K562 (cell line): ENCODE measurements around the gene SGMS1. TPM values are rescaled to one million over a fixed set of nuclear protein-coding genes. Genes with fewer than 3 reads are reported as not detected.
A peak's percentile ranks its signal among the peaks of the same experiment; 100 is the strongest.

Experiments used
- ATAC-seq: fragments of 200-7000 bp; cut with Tn5 transposase; 3 replicates; pipeline ENCODE4 v1.9.1; 2020; ENCODE audit warnings: moderate library complexity
- BruUV-seq: library from RNA; stranded (reverse); fragments of 400-500 nt; replicated peaks from 2 replicates; lab custom pipeline; 2021; lab: Mats Ljungman, UMichigan
- CTCF ChIA-PET: fragments of 300-600 bp; formaldehyde crosslinking; extraction: SDS; loops from one replicate; lab custom pipeline; 2021; ENCODE audit warnings: low intra/inter-chr PET ratio; lab: Yijun Ruan, JAX
- POLR2A ChIA-PET: fragments of 300-600, 350-650 bp; sonication (Branson Sonifier 250); formaldehyde crosslinking; extraction: SDS; loops from one replicate; lab custom pipeline; 2021; ENCODE audit warnings: antibody characterized with exemption, inconsistent platforms; lab: Yijun Ruan, JAX
- DNase-seq, 4 experiments: peaks; one replicate each; pipeline versions ENCODE4 v3.0.0 to v3.0.0-alpha.2; 2011 to 2018; ENCODE audit warnings: low spot score in 3 of 4, mixed read lengths in 3 of 4; ENCODE audit errors: extremely low read depth in 1 of 4
- FAIRE-seq: peaks from 2 replicates; lab custom pipeline; 2011; peaks lifted over from hg19 to GRCh38; lab: Jason Lieb, UNC
- H2AFZ ChIP-seq: 2 replicates; pipeline ENCODE4 v1.6.0; 2011; ENCODE audit warnings: low read depth, low read length, control low read depth, inconsistent platforms
- H3K27ac ChIP-seq: fragments of 200-600 bp; 3 replicates; pipeline ENCODE4 v1.8.0; 2011; ENCODE audit warnings: low read depth, mild to moderate bottlenecking, control low read depth, inconsistent platforms, low read length, moderate library complexity, mixed read lengths; ENCODE audit errors: extremely low read depth
- H3K27me3 ChIP-seq, 2 experiments: fragments of 300-600 bp in 1 of 2; 2 replicates in 1 of 2; 3 replicates in 1 of 2; pipeline versions ENCODE4 v1.6.0 to v1.8.0; 2011; ENCODE audit warnings: inconsistent platforms in 2 of 2, low read length in 2 of 2, mild to moderate bottlenecking in 1 of 2, mixed read lengths in 1 of 2, moderate library complexity in 1 of 2; ENCODE audit not compliant: control insufficient read depth in 2 of 2, insufficient read depth in 2 of 2
- H3K36me3 ChIP-seq: fragments of 300-600 bp; 3 replicates; pipeline ENCODE4 v1.8.0; 2011; ENCODE audit warnings: mild to moderate bottlenecking, low read length, inconsistent platforms; ENCODE audit not compliant: control insufficient read depth, insufficient read depth
- H3K4me1 ChIP-seq, 2 experiments: fragments of 200-600 bp in 1 of 2; replicated peaks in 1 of 2; 2 replicates in 1 of 2; 3 replicates in 1 of 2; pipeline versions ENCODE4 v1.5.1 to v1.8.0; 2011; ENCODE audit warnings: inconsistent platforms in 2 of 2, low read length in 2 of 2, mild to moderate bottlenecking in 1 of 2, mixed read lengths in 1 of 2, moderate library complexity in 1 of 2; ENCODE audit not compliant: control insufficient read depth in 2 of 2, insufficient read depth in 2 of 2
- H3K4me2 ChIP-seq: 2 replicates; pipeline ENCODE4 v1.6.1; 2011; ENCODE audit warnings: low read length, control low read depth, inconsistent platforms, mixed read lengths; ENCODE audit not compliant: insufficient read depth
- H3K4me3 ChIP-seq: fragments of 200-600 bp; sonication (generic), shearing (Covaris generic); 2 replicates; pipeline ENCODE4 v1.5.1; 2016; ENCODE audit warnings: control low read depth, inconsistent platforms
- H3K79me2 ChIP-seq: fragments of 200-600 bp; 3 replicates; pipeline ENCODE4 v1.8.0; 2011; ENCODE audit warnings: low read length, inconsistent platforms; ENCODE audit not compliant: control insufficient read depth, insufficient read depth
- H3K9ac ChIP-seq, 2 experiments: 2 replicates each; pipeline versions ENCODE4 v1.6.0 to v1.6.1; 2011; ENCODE audit warnings: low read depth in 2 of 2, low read length in 2 of 2, control low read depth in 1 of 2, inconsistent platforms in 1 of 2, mild to moderate bottlenecking in 1 of 2, mixed read lengths in 1 of 2; ENCODE audit not compliant: insufficient read depth in 1 of 2
- H3K9me1 ChIP-seq: one replicate; pipeline ENCODE4 v1.6.0; 2011; ENCODE audit warnings: inconsistent platforms, mild to moderate bottlenecking, low read length, moderate library complexity; ENCODE audit not compliant: control insufficient read depth, insufficient read depth
- H3K9me3 ChIP-seq: replicated peaks from 2 replicates; pipeline ENCODE4 v1.5.1; 2011; ENCODE audit warnings: low read depth, low read length, inconsistent platforms; ENCODE audit not compliant: control insufficient read depth, insufficient read depth
- H4K20me1 ChIP-seq: replicated peaks from 2 replicates; pipeline ENCODE4 v1.6.1; 2011; ENCODE audit warnings: low read length, inconsistent platforms, mixed read lengths; ENCODE audit not compliant: control insufficient read depth, insufficient read depth
- ATF7 ChIP-seq: fragments of 450-650 bp; IDR thresholded peaks from 2 replicates; pipeline ENCODE4 v1.7.1; 2014; ENCODE audit warnings: mild to moderate bottlenecking, moderate library complexity
- CBX2 ChIP-seq: fragments of 200-600 bp; sonication (generic); IDR thresholded peaks from one replicate; pipeline ENCODE4 v1.6.1; 2012; ENCODE audit warnings: mild to moderate bottlenecking, low read length, inconsistent platforms; ENCODE audit not compliant: insufficient read depth, poor library complexity, severe bottlenecking
- GATA2 ChIP-seq: sonication (generic); formaldehyde crosslinking; IDR thresholded peaks from 2 replicates; pipeline ENCODE4 v1.4.0; 2020; ENCODE audit warnings: mild to moderate bottlenecking, missing genetic modification reagents
- HLTF ChIP-seq: fragments of 450-650 bp; IDR thresholded peaks from 2 replicates; pipeline ENCODE4 v1.6.1; 2016
- KDM1A ChIP-seq, 2 experiments: fragments of 450-650 bp; IDR thresholded peaks; 2 replicates each; pipeline ENCODE4 v1.6.1; 2016; ENCODE audit warnings: mild to moderate bottlenecking in 2 of 2
- RAD21 ChIP-seq, 2 experiments: fragments of 250-450 bp in 1 of 2; fragments of 450-650 bp in 1 of 2; sonication (Bioruptor Pico) in 1 of 2; formaldehyde crosslinking in 1 of 2; IDR thresholded peaks in 1 of 2; conservative IDR thresholded peaks in 1 of 2; 2 replicates each; pipeline versions ENCODE4 v1.4.0 to v1.8.0; 2020 to 2022; ENCODE audit warnings: mild to moderate bottlenecking in 2 of 2, moderate library complexity in 1 of 2
- TEAD1 ChIP-seq, 2 experiments: fragments of 450-650 bp in 1 of 2; sonication (generic) in 1 of 2; formaldehyde crosslinking; IDR thresholded peaks; 2 replicates each; pipeline versions ENCODE4 v1.4.0 to v1.8.0; 2020 to 2022; ENCODE audit warnings: mild to moderate bottlenecking in 2 of 2, missing genetic modification reagents in 1 of 2
- ZFP30 ChIP-seq: fragments of 250-450 bp; sonication (Bioruptor Pico); IDR thresholded peaks from 2 replicates; pipeline ENCODE4 v1.8.0; 2022; ENCODE audit warnings: moderate library complexity, mild to moderate bottlenecking, inconsistent platforms, borderline replicate concordance
- WGBS: fragments of 100-300 bp; shearing (Covaris generic); methylation state at CpG from one replicate; pipeline ENCODE4 v1.1.6; 2016; ENCODE audit warnings: low coverage, mixed read lengths; ENCODE audit not compliant: insufficient coverage; ENCODE audit errors: missing lambda C conversion rate; 5-methylcytosine and 5-hydroxymethylcytosine counted together
- in situ Hi-C: fragments of 300-500 bp; cut with MboI; formaldehyde crosslinking; loops from 4 replicates; pipeline ENCODE4 v1.15.0; 2018; ENCODE audit warnings: inconsistent platforms, mixed read lengths
- intact Hi-C: fragments of 100-400 bp; cut with micrococcal nuclease; formaldehyde crosslinking; loops from 2 replicates; pipeline ENCODE4 v1.14.2; 2022
- polyA plus RNA-seq, 8 experiments: library from polyadenylated mRNA; depleted of rRNA in 4 of 8; stranded (reverse) in 5 of 8; unstranded in 3 of 8; fragments of >200 nt; fragmentation: Nextera tagmentation in 2 of 8; fragmentation: Illumina TruSeq in 1 of 8; extraction: Ambion mirVana in 2 of 8; extraction: Trizol in 1 of 8; gene quantifications; 2 replicates each; pipeline versions ENCODE4 v1.2.1 to v1.2.3, GENCODE V29; 2011 to 2014; ENCODE audit warnings: inconsistent platforms in 1 of 8, missing spikeins in 1 of 8
- total RNA-seq, 7 experiments: library from RNA; depleted of rRNA in 6 of 7; stranded (reverse); fragments of >200 nt in 6 of 7; fragmentation: Illumina TruSeq in 2 of 7; extraction: Trizol in 2 of 7; gene quantifications; 2 replicates each; pipeline versions ENCODE4 v1.2.1 to v1.2.3, GENCODE V29; 2011 to 2021; ENCODE audit warnings: low replicate concordance in 1 of 7
- TF ChIP-seq, protein P1 (sequence below): sonication (generic); formaldehyde crosslinking; IDR thresholded peaks from 2 replicates; pipeline ENCODE4 v1.8.1; 2023; ENCODE audit warnings: mild to moderate bottlenecking, missing genetic modification reagents

SGMS1 gene
- total and polyA plus RNA-seq, 9 of the 15 experiments (the other 6 are each of a cell fraction or from before 2014, with no cell fraction given): 22.6 to 232 (median 82.2) TPM

DNA sequence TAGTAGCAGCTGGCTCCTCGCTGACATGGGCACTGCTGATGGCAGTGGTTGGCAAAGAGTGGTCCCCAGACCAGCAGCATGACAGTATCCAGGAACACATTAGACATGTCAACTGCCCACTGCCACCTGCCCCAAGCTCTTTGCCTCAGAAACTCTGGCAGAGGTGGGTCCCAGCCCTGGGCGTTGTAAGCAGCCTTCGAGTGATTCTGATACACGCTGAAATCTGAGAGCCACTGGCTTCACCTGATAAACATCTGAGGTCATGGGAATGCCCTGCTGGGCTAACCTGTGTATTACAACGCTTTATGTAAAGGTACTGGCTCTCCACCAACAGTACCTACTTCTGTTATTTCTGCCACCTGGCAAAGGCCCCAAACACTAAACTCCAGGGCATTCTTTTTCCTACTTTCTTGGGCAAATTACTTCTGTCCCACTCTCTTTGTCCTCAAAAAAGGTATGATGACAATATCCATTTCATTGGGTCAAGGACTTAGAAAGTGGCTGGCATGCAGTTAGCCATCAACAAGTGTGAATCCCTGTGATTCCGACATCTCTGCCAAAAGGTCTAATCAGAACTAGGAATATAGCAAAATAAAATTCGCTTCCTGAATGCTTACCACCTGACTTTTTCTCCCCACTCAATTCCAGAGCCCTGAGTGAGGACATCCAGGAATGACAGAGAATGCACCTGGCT is 9.2 kb downstream of the SGMS1 start:
- 35% methylated on average over 7 of the region's 7 CpGs for WGBS
- POLR2A ChIA-PET: interaction anchor here (1.2 to 1.6 kb wide), 2 partner anchors 9 to 22 kb away, joined by 3 to 5 read pairs; no protein-coding TSS in a partner anchor
- peaks cover 8% of the 10 kb centered on the region for H3K36me3 ChIP-seq
- no peaks in the 10 kb centered on the region for H3K9me3 ChIP-seq
- ATAC-seq (peak; percentile 76), DNase-seq (peak; percentile 60 to 69 (median 63)), FAIRE-seq (peak; percentile 59)
- intact Hi-C loops (no loop called here), in situ Hi-C loops (no loop called here)
- no peak overlapping the region for H3K4me3 ChIP-seq
- H3K9me1 ChIP-seq: peaks cover 4% of the 10 kb centered on the region
- peaks cover 21% of the 10 kb centered on the region for H4K20me1 ChIP-seq
- peaks cover 7 to 33% of the 10 kb centered on the region in 2 experiments; a peak in 4 of 5 replicates for H3K4me1 ChIP-seq
- CTCF ChIA-PET: no interaction called here
- no peaks in the 10 kb centered on the region for H3K27me3 ChIP-seq
- no TSS peak for BruUV-seq
- H3K9ac ChIP-seq: no peak overlapping the region
- H3K79me2 ChIP-seq: peaks cover 100% of the 10 kb centered on the region
- H3K27ac ChIP-seq: no peak overlapping the region
- no peak overlapping the region for H2AFZ ChIP-seq
- no peak overlapping the region for H3K4me2 ChIP-seq
- TF ChIP-seq GATA2 (CRISPR knock-in tag): peak; percentile 74
- no peak for TF ChIP-seq HLTF
- no peak for TF ChIP-seq CBX2
- no peak for TF ChIP-seq ZFP30 (CRISPR knock-in tag)
- TF ChIP-seq, protein P1, sequence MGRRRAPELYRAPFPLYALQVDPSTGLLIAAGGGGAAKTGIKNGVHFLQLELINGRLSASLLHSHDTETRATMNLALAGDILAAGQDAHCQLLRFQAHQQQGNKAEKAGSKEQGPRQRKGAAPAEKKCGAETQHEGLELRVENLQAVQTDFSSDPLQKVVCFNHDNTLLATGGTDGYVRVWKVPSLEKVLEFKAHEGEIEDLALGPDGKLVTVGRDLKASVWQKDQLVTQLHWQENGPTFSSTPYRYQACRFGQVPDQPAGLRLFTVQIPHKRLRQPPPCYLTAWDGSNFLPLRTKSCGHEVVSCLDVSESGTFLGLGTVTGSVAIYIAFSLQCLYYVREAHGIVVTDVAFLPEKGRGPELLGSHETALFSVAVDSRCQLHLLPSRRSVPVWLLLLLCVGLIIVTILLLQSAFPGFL (CRISPR knock-in tag): peak; percentile 73; the same call in 1 of the 2 replicates
- TF ChIP-seq RAD21 (CRISPR knock-in tag; conservative IDR thresholded peaks at IDR 0.05 in 1 of 2, IDR thresholded peaks at IDR 0.05 in 1 of 2): peak in 1 of 2 experiments; percentile 37; a peak in 2 of 4 replicates
- TF ChIP-seq TEAD1 (CRISPR knock-in tag; IDR thresholded peaks at IDR 0.05): 0 out of 4 replicates have a peak, but pooled peaks of 1 of the 2 experiments have one; percentile 49
- TF ChIP-seq KDM1A (IDR thresholded peaks at IDR 0.05): 0 out of 4 replicates have a peak, but pooled peaks of 1 of the 2 experiments have one; percentile 20
- TF ChIP-seq ATF7: peak; percentile 41
